Measurements from ENCODE around the gene TICAM1. TPM values are rescaled to one million over a fixed set of nuclear protein-coding genes. Genes with fewer than 3 reads are reported as not detected.

The TICAM1 gene
- total RNA-seq, 1 experiment from 2014 or later: 0.48 TPM

- DNase-seq: no peak
- Histone ChIP-seq H3K9me3 (ENCODE audit: control insufficient read depth, low read depth, low read length) (no peaks in the 10 kb centered on the region), H3K27ac (ENCODE audit: insufficient read length, low read depth, low read length) (no peak overlapping the region), H3K18ac (ENCODE audit: insufficient read length, low read depth, low read length) (no peak overlapping the region), H3K4ac (ENCODE audit: low read depth, low read length) (no peak overlapping the region), H2BK5ac (ENCODE audit: insufficient read length, low read length) (no peak overlapping the region), H2BK12ac (ENCODE audit: insufficient read length, low read depth, low read length) (no peak overlapping the region), H2BK120ac (ENCODE audit: low read depth, low read length, poor library complexity, severe bottlenecking) (no peak overlapping the region), H3K14ac (ENCODE audit: insufficient read depth, low read length) (no peak overlapping the region), H2AFZ (ENCODE audit: low read length) (no peak overlapping the region), H4K91ac (ENCODE audit: insufficient read length, low read depth, low read length) (no peak overlapping the region), H3K79me2 (ENCODE audit: insufficient read depth, low read length) (no peaks in the 10 kb centered on the region), H2AK5ac (ENCODE audit: insufficient read length, low read length) (no peak overlapping the region), H3K9ac (ENCODE audit: extremely low read depth, insufficient read length, low read length) (no peak overlapping the region), H3K4me2 (ENCODE audit: insufficient read depth, insufficient read length, low read length) (no peak overlapping the region), H3K79me1 (ENCODE audit: insufficient read depth, low read depth, low read length, poor library complexity, severe bottlenecking) (no peaks in the 10 kb centered on the region), H3K23me2 (ENCODE audit: insufficient read length, low read depth, low read length, poor library complexity, severe bottlenecking) (no peaks in the 10 kb centered on the region), H3K27me3 (ENCODE audit: insufficient read depth, low read length) (no peaks in the 10 kb centered on the region), H4K20me1 (ENCODE audit: control insufficient read depth, insufficient read depth, insufficient read length) (no peaks in the 10 kb centered on the region), H4K5ac (ENCODE audit: insufficient read length, low read depth, low read length) (no peak overlapping the region), H3K56ac (ENCODE audit: insufficient read length, low read depth, low read length) (no peak overlapping the region), H3K23ac (ENCODE audit: insufficient read length, low read depth, low read length) (no peak overlapping the region), H2BK20ac (ENCODE audit: low read depth, low read length, poor library complexity, severe bottlenecking) (no peak overlapping the region), H3K4me1 (ENCODE audit: insufficient read depth, low read length) (no peaks in the 10 kb centered on the region), H2BK15ac (ENCODE audit: low read depth, low read length) (no peak overlapping the region), H3T11ph (ENCODE audit: low read length) (no peak overlapping the region), H4K8ac (replicated peaks; ENCODE audit: insufficient read length, low read depth, low read length) (no peak overlapping the region)
- TF ChIP-seq, protein P1, sequence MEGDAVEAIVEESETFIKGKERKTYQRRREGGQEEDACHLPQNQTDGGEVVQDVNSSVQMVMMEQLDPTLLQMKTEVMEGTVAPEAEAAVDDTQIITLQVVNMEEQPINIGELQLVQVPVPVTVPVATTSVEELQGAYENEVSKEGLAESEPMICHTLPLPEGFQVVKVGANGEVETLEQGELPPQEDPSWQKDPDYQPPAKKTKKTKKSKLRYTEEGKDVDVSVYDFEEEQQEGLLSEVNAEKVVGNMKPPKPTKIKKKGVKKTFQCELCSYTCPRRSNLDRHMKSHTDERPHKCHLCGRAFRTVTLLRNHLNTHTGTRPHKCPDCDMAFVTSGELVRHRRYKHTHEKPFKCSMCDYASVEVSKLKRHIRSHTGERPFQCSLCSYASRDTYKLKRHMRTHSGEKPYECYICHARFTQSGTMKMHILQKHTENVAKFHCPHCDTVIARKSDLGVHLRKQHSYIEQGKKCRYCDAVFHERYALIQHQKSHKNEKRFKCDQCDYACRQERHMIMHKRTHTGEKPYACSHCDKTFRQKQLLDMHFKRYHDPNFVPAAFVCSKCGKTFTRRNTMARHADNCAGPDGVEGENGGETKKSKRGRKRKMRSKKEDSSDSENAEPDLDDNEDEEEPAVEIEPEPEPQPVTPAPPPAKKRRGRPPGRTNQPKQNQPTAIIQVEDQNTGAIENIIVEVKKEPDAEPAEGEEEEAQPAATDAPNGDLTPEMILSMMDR (conservative IDR thresholded peaks at IDR 0.05): no peak
- H3K9me3 Mint-ChIP-seq: peaks cover 0 to 3% of the 10 kb centered on the region in 2 experiments; a peak in 2 of 5 replicates
- H3K4me3 Mint-ChIP-seq: peak overlapping the region in 1 of 2 experiments; percentile 29; a peak in 1 of 5 replicates
- H3K27me3 Mint-ChIP-seq (ENCODE audit: low read depth): peaks cover 3% of the 10 kb centered on the region; the same call in 1 of the 2 replicates
- no peaks in the 10 kb centered on the region; a peak in 1 of 7 replicates for H3K36me3 Mint-ChIP-seq (ENCODE audit: insufficient read depth in 1 of 3, low read depth in 3 of 3)
- H3K27ac Mint-ChIP-seq: peak overlapping the region in 1 of 3 experiments; percentile 34; a peak in 1 of 7 replicates
- no CpG with 5 or more reads among the region's 11 CpGs for WGBS (ENCODE audit: extremely low coverage, insufficient read length, low lambda C conversion rate)
- H3K4me1 Mint-ChIP-seq: peaks cover 13 to 16% of the 10 kb centered on the region in 2 experiments
Observed at GRCh38 chr19:4879041-4879440, 47.5 kb upstream of the TICAM1 start.
